ENCODE measurements around the gene ROR1. TPM values are rescaled to one million over a fixed set of nuclear protein-coding genes. Genes with fewer than 3 reads are reported as not detected.

The ROR1 gene
- total and polyA plus RNA-seq, 9 of the 15 experiments (the other 6 are each of a cell fraction or from before 2014, with no cell fraction given), result 0.02 TPM; not detected in 8

- Histone ChIP-seq H4K20me1 (replicated peaks; ENCODE audit: control insufficient read depth, insufficient read depth, low read length) (no peaks in the 10 kb centered on the region), H3K79me2 (ENCODE audit: control insufficient read depth, insufficient read depth, low read length) (no peaks in the 10 kb centered on the region), H3K4me1 (replicated peaks in 1 of 2; ENCODE audit: control insufficient read depth in 2 of 2, insufficient read depth in 2 of 2, low read length in 2 of 2) (no peaks in the 10 kb centered on the region), H3K9me1 (ENCODE audit: control insufficient read depth, insufficient read depth, low read length) (no peaks in the 10 kb centered on the region), H3K4me2 (ENCODE audit: insufficient read depth, low read length) (no peak overlapping the region), H3K27me3 (ENCODE audit: control insufficient read depth in 2 of 2, insufficient read depth in 2 of 2, low read length in 2 of 2) (no peaks in the 10 kb centered on the region), H3K9ac (ENCODE audit: insufficient read depth in 1 of 2, low read depth in 2 of 2, low read length in 2 of 2) (no peak overlapping the region), H3K9me3 (replicated peaks; ENCODE audit: control insufficient read depth, insufficient read depth, low read depth, low read length) (no peaks in the 10 kb centered on the region), H3K4me3 (no peak overlapping the region), H2AFZ (ENCODE audit: low read depth, low read length) (no peak overlapping the region), H3K27ac (ENCODE audit: extremely low read depth, low read depth, low read length) (no peak overlapping the region), H3K36me3 (ENCODE audit: control insufficient read depth, insufficient read depth, low read length) (no peaks in the 10 kb centered on the region)
- whole genome bisulfite sequencing (ENCODE audit: insufficient coverage, low coverage, missing lambda C conversion rate), result 6% methylated on average over 6 of the region's 6 CpGs
- intact Hi-C loops (cut with micrococcal nuclease), result no loop called here
- ATAC-seq (no peak), DNase-seq (ENCODE audit: extremely low read depth in 1 of 4, low spot score in 3 of 4) (no peak), FAIRE-seq (no peak)
- BruUV-seq (replicated peaks), result no TSS peak
- CTCF ChIA-PET (ENCODE audit: low intra/inter-chr PET ratio), result no interaction called here
- POLR2A ChIA-PET, result interaction anchor here (0.7 kb wide), 1 partner anchor 656 kb away, joined by 3 read pairs; no protein-coding TSS in a partner anchor
- in situ Hi-C loops (cut with MboI), result no loop called here
- TF ChIP-seq MEF2D (tag; conservative IDR thresholded peaks at IDR 0.05; ENCODE audit: low read depth), result no peak
- TF ChIP-seq BRCA1 (IDR thresholded peaks at IDR 0.05), result no peak
- no peak for TF ChIP-seq BRCA1 (CRISPR knock-in tag; IDR thresholded peaks at IDR 0.05)
- no peak for TF ChIP-seq BRD9 (IDR thresholded peaks at IDR 0.05; ENCODE audit: low read depth, partially characterized antibody)
- TF ChIP-seq BHLHE40 (IDR thresholded peaks at IDR 0.05; ENCODE audit: low read length), result no peak
- no peak for TF ChIP-seq TAF7 (tag; IDR thresholded peaks at IDR 0.05)
- TF ChIP-seq ZFP91 (CRISPR knock-in tag; IDR thresholded peaks at IDR 0.05), result no peak
- TF ChIP-seq GTF2E2 (tag; IDR thresholded peaks at IDR 0.05), result no peak
- TF ChIP-seq KAT8 (IDR thresholded peaks at IDR 0.05; ENCODE audit: low read depth), result no peak
- no peak for TF ChIP-seq SREBF1 (IDR thresholded peaks at IDR 0.05; ENCODE audit: borderline replicate concordance, low read depth, low read length)
- no peak for TF ChIP-seq KLF6 (CRISPR knock-in tag; IDR thresholded peaks at IDR 0.05; ENCODE audit: borderline replicate concordance)
- no peak for TF ChIP-seq ZBTB9 (CRISPR knock-in tag; IDR thresholded peaks at IDR 0.05)
These were observed 15.0 kb upstream of the ROR1 start for GRCh38 chr1:63758791-63759190.
